Measurements from ENCODE around the gene GALNT18.

Gene GALNT18

DNA sequence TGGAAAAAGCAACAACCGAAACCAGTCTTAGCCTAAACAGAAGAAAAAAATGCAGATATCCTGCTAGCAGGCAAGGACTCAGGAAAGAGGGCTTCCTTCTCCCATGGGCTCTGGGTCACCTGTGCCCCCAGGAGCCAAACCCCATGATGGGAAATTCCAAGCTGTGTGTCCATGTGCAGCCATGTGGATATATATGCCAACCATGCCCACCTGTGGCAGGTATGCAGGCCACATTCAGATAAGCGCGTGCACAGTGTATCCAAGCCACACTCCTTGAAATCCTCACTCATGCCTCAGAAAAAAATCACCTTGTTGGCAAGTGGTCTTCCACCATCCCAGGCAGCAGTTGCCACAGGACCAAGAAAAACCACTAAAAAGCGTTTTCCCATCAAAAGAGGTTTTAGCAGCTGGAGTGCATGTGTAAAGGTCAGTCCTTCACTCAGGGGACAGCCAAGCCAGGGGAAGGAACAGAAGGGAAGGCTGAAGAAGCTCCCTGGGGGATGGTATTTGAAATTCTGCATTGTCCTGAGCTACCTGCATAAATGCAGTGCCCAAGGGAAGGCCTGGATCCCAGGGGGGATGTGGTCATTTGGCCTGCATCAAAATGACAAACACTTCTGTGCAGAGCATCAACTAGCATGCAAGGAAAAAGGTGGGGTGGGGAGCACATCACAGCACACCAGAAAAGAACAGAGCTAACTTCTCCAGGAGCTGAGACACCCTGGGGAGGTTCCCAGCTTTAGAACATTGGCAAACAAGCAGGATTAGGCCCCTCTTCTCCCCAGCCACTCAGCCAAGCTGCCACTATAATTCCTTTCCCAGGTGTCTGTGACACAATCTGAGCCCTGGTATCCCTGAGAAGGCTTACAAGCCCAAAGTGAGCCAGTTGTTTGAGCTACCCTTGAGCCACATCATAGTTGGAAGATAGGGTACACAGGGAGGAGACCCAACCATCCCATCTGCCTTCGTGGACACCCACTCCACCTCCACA, 76.2 kb downstream of the GALNT18 start:
- Histone ChIP-seq H3K9ac (ENCODE audit: low read length) (no peak overlapping the region), H3F3A (ENCODE audit: insufficient read depth) (no peaks in the 10 kb centered on the region), H3K27me3 (ENCODE audit: low read length) (no peaks in the 10 kb centered on the region), H4K20me1 (ENCODE audit: low read depth, low read length) (no peaks in the 10 kb centered on the region), H3K4me2 (ENCODE audit: low read depth, low read length, poor library complexity, severe bottlenecking) (no peak overlapping the region), H2AFZ (ENCODE audit: low read depth, low read length, severe bottlenecking) (no peak overlapping the region), H3K79me2 (ENCODE audit: insufficient read depth, low read length) (no peaks in the 10 kb centered on the region), H3K9me3 (ENCODE audit: insufficient read depth, low read length) (no peaks in the 10 kb centered on the region), H3K36me3 (ENCODE audit: low read length) (no peaks in the 10 kb centered on the region), H3K27ac (ENCODE audit: low read depth, low read length) (no peak overlapping the region), H3K4me3 (ENCODE audit: insufficient read depth, low read length, poor library complexity, severe bottlenecking) (no peak overlapping the region), H3K9me2 (replicated peaks; ENCODE audit: insufficient read depth, low read length) (no peaks in the 10 kb centered on the region)
- TF ChIP-seq, protein P1, sequence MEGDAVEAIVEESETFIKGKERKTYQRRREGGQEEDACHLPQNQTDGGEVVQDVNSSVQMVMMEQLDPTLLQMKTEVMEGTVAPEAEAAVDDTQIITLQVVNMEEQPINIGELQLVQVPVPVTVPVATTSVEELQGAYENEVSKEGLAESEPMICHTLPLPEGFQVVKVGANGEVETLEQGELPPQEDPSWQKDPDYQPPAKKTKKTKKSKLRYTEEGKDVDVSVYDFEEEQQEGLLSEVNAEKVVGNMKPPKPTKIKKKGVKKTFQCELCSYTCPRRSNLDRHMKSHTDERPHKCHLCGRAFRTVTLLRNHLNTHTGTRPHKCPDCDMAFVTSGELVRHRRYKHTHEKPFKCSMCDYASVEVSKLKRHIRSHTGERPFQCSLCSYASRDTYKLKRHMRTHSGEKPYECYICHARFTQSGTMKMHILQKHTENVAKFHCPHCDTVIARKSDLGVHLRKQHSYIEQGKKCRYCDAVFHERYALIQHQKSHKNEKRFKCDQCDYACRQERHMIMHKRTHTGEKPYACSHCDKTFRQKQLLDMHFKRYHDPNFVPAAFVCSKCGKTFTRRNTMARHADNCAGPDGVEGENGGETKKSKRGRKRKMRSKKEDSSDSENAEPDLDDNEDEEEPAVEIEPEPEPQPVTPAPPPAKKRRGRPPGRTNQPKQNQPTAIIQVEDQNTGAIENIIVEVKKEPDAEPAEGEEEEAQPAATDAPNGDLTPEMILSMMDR (IDR thresholded peaks at IDR 0.05; ENCODE audit: insufficient read depth, low read length, poor library complexity, severe bottlenecking): no peak
- TF ChIP-seq EZH2phosphoT487 (conservative IDR thresholded peaks at IDR 0.05; ENCODE audit: low read length): no peak

DNA sequence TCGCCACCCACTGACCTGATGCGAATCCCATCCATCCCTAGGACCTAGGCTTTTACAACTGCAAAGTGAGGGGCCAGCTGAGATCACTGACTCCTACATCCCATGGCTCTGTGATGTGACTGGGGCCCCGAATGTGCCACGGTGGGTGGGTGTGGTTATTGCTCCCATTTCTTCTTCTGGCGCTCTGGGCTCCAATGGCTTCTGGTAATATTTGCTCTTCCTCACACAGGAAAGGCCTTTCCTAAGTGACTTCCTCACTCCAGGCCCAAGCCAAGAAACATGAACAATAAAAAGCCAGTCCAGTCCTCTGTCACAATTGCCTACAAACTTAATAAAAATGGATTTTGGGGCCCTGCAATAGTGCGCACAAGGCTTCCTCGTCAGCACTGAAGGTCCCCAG, 78.1 kb downstream of the GALNT18 start:
- Histone ChIP-seq H3K27ac (ENCODE audit: low read depth, low read length) (no peak overlapping the region), H2AFZ (ENCODE audit: low read depth, low read length, severe bottlenecking) (no peak overlapping the region), H3K9ac (ENCODE audit: low read length) (no peak overlapping the region), H3K9me3 (ENCODE audit: insufficient read depth, low read length) (no peaks in the 10 kb centered on the region), H3K79me2 (ENCODE audit: insufficient read depth, low read length) (no peaks in the 10 kb centered on the region), H3K4me2 (ENCODE audit: low read depth, low read length, poor library complexity, severe bottlenecking) (no peak overlapping the region), H3K4me3 (ENCODE audit: insufficient read depth, low read length, poor library complexity, severe bottlenecking) (no peak overlapping the region), H3F3A (ENCODE audit: insufficient read depth) (no peaks in the 10 kb centered on the region), H3K36me3 (ENCODE audit: low read length) (no peaks in the 10 kb centered on the region), H3K27me3 (ENCODE audit: low read length) (no peaks in the 10 kb centered on the region), H3K9me2 (replicated peaks; ENCODE audit: insufficient read depth, low read length) (no peaks in the 10 kb centered on the region), H4K20me1 (ENCODE audit: low read depth, low read length) (no peaks in the 10 kb centered on the region)
- TF ChIP-seq, protein P1 (IDR thresholded peaks at IDR 0.05; ENCODE audit: insufficient read depth, low read length, poor library complexity, severe bottlenecking): no peak
- TF ChIP-seq EZH2phosphoT487 (conservative IDR thresholded peaks at IDR 0.05; ENCODE audit: low read length): no peak

DNA sequence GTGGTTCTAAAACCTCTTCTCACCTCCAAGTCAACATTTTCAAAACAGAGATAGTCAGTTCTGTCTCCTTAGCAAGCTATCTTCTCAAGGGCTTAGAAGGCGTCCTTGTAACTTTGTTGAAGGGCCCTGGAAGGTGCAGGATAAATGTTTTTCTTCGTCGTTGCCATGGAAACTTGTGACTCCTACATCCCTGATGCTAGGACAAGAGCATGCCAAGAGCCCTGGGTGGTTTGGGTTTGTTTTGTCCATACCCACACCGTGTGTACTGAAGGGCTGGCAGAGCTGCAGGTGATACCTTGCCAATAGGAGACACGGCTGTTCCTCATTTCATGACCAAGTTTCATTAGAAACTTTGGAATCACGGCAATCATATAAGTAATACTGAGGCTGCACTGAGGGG, 81.6 kb downstream of the GALNT18 start:
- Histone ChIP-seq H3K4me2 (ENCODE audit: low read depth, low read length, poor library complexity, severe bottlenecking) (no peak overlapping the region), H3K36me3 (ENCODE audit: low read length) (no peaks in the 10 kb centered on the region), H3K27me3 (ENCODE audit: low read length) (no peaks in the 10 kb centered on the region), H3K9ac (ENCODE audit: low read length) (no peak overlapping the region), H3K4me3 (ENCODE audit: insufficient read depth, low read length, poor library complexity, severe bottlenecking) (no peak overlapping the region), H3F3A (ENCODE audit: insufficient read depth) (no peaks in the 10 kb centered on the region), H2AFZ (ENCODE audit: low read depth, low read length, severe bottlenecking) (no peak overlapping the region), H4K20me1 (ENCODE audit: low read depth, low read length) (no peaks in the 10 kb centered on the region), H3K9me3 (ENCODE audit: insufficient read depth, low read length) (no peaks in the 10 kb centered on the region), H3K9me2 (replicated peaks; ENCODE audit: insufficient read depth, low read length) (no peaks in the 10 kb centered on the region), H3K27ac (ENCODE audit: low read depth, low read length) (no peak overlapping the region), H3K79me2 (ENCODE audit: insufficient read depth, low read length) (no peaks in the 10 kb centered on the region)
- TF ChIP-seq, protein P1 (IDR thresholded peaks at IDR 0.05; ENCODE audit: insufficient read depth, low read length, poor library complexity, severe bottlenecking): no peak
- no peak for TF ChIP-seq EZH2phosphoT487 (conservative IDR thresholded peaks at IDR 0.05; ENCODE audit: low read length)

All from SU-DHL-6 (cell line).